Keratinocyte (primary cell): ENCODE data around the gene SEC61G.
A peak's percentile ranks its signal among the peaks of the same experiment; 100 is the strongest.

Experiments
- CTCF ChIP-seq, 3 experiments: IDR thresholded peaks in 1 of 3; conservative IDR thresholded peaks in 1 of 3; optimal IDR thresholded peaks in 1 of 3; 2 replicates in 2 of 3; 3 replicates in 1 of 3; pipeline versions ENCODE3 to v1.5.1; 2011; ENCODE audit warnings: low read length in 3 of 3, mild to moderate bottlenecking in 3 of 3, moderate library complexity in 2 of 3, control low read depth in 1 of 3, inconsistent platforms in 1 of 3; ENCODE audit not compliant: insufficient read depth in 2 of 3; ENCODE audit errors: extremely low read depth in 1 of 3
- EZH2 ChIP-seq: IDR thresholded peaks from one replicate; pipeline ENCODE4 v1.6.1; 2012; ENCODE audit warnings: inconsistent platforms, mild to moderate bottlenecking, low read length, moderate library complexity

GRCh38 chr7:54785261-54785660 lies 26.2 kb upstream of the SEC61G start:
- peak in 1 of 3 experiments; percentile 31 for TF ChIP-seq CTCF (optimal IDR thresholded peaks at IDR 0.05 in 1 of 3, IDR thresholded peaks at IDR 0.05 in 1 of 3, conservative IDR thresholded peaks at IDR 0.05 in 1 of 3; ENCODE audit: extremely low read depth in 1 of 3, insufficient read depth in 2 of 3, low read length in 3 of 3)
- TF ChIP-seq EZH2, result no peak
